ENCODE measurements around the gene RNU2-1. TPM values are rescaled to one million over a fixed set of nuclear protein-coding genes. Genes with fewer than 3 reads are reported as not detected.
"Not testable (repeated sequence)": the region's sequence is repeated elsewhere in the genome, so short reads cannot be mapped to it uniquely, and the experiment has no call there.

RNU2-1 gene
- total RNA-seq, result not detected

DNA sequence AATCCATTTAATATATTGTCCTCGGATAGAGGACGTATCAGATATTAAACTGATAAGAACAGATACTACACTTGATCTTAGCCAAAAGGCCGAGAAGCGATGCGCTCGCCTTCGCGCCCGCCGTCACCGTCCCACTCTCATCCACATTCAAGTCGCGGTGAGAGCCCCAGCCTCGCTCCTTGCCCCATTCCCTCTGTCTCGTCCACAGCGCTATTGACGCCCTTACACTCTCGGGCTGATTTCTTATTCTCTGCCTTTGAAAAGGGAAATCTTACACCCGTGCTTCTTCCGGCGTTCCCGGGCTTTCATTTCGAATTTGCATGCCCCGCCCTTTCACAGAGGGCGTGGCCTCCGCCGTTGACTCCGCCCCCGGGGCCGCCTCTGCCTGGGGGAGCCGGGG, at the start of gene RNU2-1:
Gene RNU2-1, minus strand, starts transcription at position 101 of the 400 bp plus-strand sequence.
- not testable (repeated sequence) for FAIRE-seq; DNase-seq (ENCODE audit: low spot score in 2 of 2)

- FAIRE-seq; DNase-seq (ENCODE audit: low spot score in 2 of 2): not testable (repeated sequence)
Measured at GRCh38 chr17:43272914-43273313, 39.1 kb upstream of the RNU2-1 start.

DNA sequence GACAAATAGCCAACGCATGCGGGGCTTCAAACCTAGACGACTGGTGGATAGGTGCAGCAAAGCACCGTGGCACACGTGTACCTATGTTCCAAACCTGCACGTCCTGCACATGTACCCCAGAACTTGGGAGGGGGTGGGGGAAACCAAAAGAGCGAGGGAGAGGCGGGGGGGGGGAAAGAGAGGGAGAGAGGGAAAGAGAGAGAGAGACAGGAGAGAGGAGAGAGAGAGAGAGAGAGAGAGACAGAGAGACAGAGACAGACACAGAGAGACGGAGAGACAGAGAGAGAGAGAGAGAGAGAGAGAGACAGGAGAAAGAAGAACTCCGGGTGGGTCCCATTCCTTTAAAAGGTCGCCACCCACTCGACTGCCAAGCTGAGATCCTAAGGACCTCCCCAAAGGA, 38.7 kb upstream of the RNU2-1 start:
- not testable (repeated sequence) for FAIRE-seq; DNase-seq (ENCODE audit: low spot score in 2 of 2)

GRCh38 chr17:43270552-43271504, 37.1 kb upstream of the RNU2-1 start:
- not testable (repeated sequence) for FAIRE-seq; DNase-seq (ENCODE audit: low spot score in 2 of 2)

- not testable (repeated sequence) for FAIRE-seq; DNase-seq (ENCODE audit: low spot score in 2 of 2)
Measured at GRCh38 chr17:43246456-43246855, 12.7 kb upstream of the RNU2-1 start.

DNA sequence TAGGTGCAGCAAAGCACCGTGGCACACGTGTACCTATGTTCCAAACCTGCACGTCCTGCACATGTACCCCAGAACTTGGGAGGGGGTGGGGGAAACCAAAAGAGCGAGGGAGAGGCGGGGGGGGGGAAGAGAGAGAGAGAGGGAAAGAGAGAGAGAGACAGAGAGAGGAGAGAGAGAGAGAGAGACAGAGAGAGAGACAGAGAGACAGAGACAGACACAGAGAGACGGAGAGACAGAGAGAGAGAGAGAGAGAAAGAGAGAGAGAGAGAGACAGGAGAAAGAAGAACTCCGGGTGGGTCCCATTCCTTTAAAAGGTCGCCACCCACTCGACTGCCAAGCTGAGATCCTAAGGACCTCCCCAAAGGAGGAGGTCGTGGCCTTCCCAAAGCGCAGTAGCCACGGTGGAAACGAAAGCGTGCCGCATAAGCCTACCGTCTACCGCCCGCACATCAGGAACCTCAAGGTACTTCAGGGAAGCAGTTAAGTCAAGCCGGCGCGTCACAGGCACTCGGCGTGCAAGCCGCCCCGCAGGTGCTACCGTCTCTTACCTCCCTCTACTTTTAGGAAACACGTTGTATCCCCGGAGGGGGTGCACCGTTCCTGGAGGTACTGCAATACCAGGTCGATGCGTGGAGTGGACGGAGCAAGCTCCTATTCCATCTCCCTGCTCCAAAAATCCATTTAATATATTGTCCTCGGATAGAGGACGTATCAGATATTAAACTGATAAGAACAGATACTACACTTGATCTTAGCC, 7.0 kb upstream of the RNU2-1 start:
- DNase-seq (ENCODE audit: low spot score in 2 of 2); FAIRE-seq: not testable (repeated sequence)

GRCh38 chr17:43239597-43239996, 5.8 kb upstream of the RNU2-1 start:
- FAIRE-seq; DNase-seq (ENCODE audit: low spot score in 2 of 2): not testable (repeated sequence)

GRCh38 chr17:43233263-43233662, 514 bp downstream of the RNU2-1 start:
- FAIRE-seq; DNase-seq (ENCODE audit: low spot score in 2 of 2): not testable (repeated sequence)

DNA sequence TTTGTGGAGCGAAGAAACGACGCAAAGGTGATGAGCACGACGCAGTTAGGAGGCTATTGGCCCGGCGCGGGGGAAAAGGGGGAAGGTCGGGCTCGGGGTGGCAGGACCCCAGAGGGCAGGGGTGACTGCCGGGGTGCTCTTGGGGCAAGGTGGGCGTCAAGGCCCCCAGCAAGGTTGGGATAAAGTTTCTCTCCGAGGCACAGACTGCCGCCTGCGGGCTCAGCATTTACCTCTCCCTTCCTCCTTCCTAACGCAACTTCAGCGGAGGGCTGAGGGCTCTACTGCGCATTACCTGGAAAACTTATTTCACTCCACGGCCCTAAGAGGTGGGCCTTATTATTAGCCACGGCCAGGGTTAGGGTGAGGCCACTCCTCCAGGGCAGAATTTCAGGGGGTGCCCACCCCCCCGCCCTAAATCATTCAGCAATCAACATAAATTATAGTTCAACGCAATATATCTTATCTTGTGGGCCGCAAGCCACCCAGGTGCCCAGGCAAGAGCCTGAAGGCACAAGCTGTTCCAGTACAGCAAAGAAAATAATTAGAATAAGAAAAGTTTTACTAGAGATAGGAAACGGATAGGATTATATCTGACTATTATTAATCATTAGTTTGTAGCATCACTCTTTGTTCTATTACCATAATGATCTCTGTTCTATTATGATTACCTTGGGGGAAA, 1.6 kb downstream of the RNU2-1 start:
- not testable (repeated sequence) for FAIRE-seq; DNase-seq (ENCODE audit: low spot score in 2 of 2)

DNA sequence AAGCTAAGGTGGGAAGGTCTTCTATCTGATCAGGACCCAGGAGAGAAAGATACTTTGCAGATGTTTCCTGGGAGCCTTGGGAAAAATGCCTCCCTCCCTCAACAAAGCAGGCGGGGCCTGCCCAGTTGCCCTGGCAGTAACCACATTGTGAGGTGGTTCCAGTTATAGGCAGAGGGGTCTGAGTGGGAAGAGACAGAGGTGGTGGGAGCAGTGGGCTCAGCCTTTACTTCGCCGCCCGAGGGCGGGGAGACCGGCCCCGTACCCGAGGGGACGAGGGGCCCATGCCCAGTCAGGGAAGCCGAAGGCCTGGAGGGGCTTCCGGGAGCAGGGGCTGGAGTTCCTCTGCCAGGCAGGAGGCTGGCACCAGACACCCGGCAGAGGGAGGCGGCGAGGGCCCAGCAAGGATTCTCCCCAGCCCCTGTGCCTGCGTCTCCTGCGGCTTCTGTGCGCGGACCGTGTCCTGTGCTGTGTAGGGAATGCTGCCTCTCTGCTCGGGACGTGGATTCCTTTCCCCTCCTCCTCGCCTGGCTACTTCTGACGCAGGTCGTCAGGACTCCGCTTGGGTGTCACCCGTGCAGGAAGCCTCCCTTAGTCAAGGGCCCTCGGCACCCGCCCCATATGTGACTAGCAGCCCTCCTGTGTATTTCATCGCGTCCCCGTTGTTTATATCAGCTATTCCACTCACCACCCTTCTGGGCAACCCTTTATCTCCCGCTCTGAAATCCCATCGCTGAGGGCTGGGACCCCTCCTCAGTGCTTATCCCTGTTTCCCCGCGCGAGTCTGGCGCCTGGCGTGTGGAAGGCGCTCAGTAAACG, 2.4 kb downstream of the RNU2-1 start:
- DNase-seq (ENCODE audit: low spot score in 2 of 2); FAIRE-seq: not testable (repeated sequence)

DNA sequence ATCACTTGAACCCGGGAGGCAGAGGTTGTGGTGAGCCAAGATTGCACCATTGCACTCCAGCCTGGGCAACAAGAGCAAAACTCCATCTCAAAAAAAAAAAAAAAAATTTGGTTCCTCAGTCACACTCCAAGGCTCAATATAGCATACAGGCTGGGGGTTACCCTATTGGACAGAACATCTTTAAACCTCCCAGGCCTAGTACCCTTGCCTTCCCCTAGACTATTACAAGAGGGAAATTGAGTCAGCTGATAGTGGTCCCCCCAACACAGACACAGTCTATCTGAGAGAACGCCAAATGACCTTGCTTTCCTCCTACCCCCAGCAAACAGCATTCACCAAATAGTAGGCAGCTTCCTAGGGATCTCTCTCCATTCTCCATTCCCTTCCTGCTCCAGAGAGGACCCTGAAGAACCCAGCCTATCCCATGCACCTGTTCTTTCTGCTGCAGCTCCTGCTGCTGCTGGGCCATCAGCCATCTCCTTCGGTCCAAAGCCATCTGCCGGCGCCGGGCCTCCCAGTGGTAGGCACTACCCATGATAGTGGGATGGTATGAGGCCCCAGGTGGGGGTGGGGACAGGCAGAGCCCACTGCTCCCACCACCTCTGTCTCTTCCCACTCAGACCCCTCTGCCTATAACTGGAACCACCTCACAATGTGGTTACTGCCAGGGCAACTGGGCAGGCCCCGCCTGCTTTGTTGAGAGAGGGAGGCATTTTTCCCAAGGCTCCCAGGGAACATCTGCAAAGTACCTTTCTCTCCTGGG, 5.6 kb downstream of the RNU2-1 start, which contains the start of gene CCDC200:
Gene CCDC200, minus strand, starts transcription at position 604 of the 763 bp plus-strand sequence. Its CDS starts 69 bp downstream, at position 535.
- not testable (repeated sequence) for DNase-seq (ENCODE audit: low spot score in 2 of 2); FAIRE-seq

DNA sequence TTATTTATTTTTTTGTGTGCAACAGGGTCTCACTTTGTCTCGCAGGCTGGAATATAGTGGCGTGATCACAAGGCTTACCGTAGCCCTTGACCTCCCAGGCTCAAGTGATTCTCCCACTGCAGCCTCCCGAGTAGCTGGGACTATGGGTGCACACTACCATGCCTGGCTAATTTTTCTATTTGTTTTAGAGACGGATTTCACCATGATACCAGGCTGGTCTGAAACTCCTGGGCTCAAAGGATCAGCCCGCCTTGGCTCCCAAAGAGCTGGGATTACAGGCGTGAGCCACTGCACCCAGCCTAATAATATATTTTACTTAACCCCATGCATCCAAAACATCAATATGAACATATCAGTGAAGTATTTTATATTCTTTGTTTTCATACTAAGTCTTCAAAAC, 7.4 kb downstream of the RNU2-1 start:
- FAIRE-seq (no peak), DNase-seq (ENCODE audit: low spot score in 2 of 2) (no peak)

- FAIRE-seq, result no peak
- no peak for DNase-seq (ENCODE audit: low spot score in 2 of 2)
Measured at GRCh38 chr17:43224146-43224705, 9.6 kb downstream of the RNU2-1 start.

- FAIRE-seq (no peak), DNase-seq (ENCODE audit: low spot score in 2 of 2) (no peak)
Measured at GRCh38 chr17:43220511-43221125, 13.2 kb downstream of the RNU2-1 start.

DNA sequence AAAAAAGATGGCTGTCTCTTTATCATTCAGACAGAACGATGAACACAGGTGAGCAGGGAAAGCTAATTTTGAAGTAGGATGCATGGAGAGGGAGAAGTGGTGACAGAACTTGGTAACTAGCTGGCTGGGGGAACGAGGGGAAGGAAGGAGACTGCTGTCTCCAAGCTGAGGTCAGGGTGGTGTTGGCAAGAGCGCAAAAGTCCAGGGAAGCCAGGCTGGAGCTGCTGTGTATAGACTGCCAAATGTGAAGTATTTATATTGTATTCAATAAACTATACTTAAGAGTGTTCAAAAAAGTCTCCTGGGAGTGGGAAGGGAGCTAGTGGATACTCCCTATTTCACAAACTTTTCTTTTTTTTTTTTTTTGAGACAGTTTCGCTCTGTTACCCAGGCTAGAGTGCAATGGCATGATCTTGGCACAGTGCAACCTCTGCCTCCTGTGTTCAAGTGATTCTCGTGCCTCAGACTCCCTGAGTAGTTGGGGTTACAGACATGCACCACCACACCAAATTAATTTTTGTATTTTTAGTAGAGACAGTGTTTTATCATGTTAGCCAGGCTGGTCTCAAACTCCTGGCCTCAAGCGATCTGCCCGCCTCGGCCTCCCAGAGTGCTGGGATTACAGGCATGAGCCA, 13.9 kb downstream of the RNU2-1 start:
- FAIRE-seq (no peak), DNase-seq (ENCODE audit: low spot score in 2 of 2) (no peak)

- FAIRE-seq (no peak), DNase-seq (ENCODE audit: low spot score in 2 of 2) (no peak)
Measured at GRCh38 chr17:43219001-43219400, 14.8 kb downstream of the RNU2-1 start.

- FAIRE-seq (no peak), DNase-seq (ENCODE audit: low spot score in 2 of 2) (no peak)
Measured at GRCh38 chr17:43217614-43218087, 16.1 kb downstream of the RNU2-1 start.
